ENCODE data around the gene DCTN3. TPM values are rescaled to one million over a fixed set of nuclear protein-coding genes. Genes with fewer than 3 reads are reported as not detected.
A peak's percentile ranks its signal among the peaks of the same experiment; 100 is the strongest.

The DCTN3 gene
- total RNA-seq, 1 donor, result 84.0 TPM

- Histone ChIP-seq H3K79me2 (ENCODE audit: insufficient read depth, low read length) (peaks cover 17% of the 10 kb centered on the region), H3K4me3 (ENCODE audit: insufficient read depth, low read length) (peak within 1 kb of the TSS; percentile 69), H3K27me3 (ENCODE audit: insufficient read depth, low read length) (no peaks in the 10 kb centered on the region), H3K27ac (ENCODE audit: low read depth, low read length) (peak within 1 kb of the TSS; percentile 64), H2AFZ (ENCODE audit: low read length) (peak within 1 kb of the TSS; percentile 77), H3K4me1 (ENCODE audit: insufficient read depth, low read length) (peaks cover 49% of the 10 kb centered on the region), H3K4me2 (ENCODE audit: insufficient read depth, low read length) (peak within 1 kb of the TSS; percentile 98), H4K20me1 (ENCODE audit: insufficient read depth, low read length) (peaks cover 12% of the 10 kb centered on the region), H3K9me3 (ENCODE audit: low read depth, low read length) (no peaks in the 10 kb centered on the region), H3K36me3 (ENCODE audit: insufficient read depth, low read length) (peaks cover 21% of the 10 kb centered on the region)
- TF ChIP-seq CTCF (IDR thresholded peaks at IDR 0.05; ENCODE audit: extremely low read depth, low read depth, low read length), result no peak
- peak; percentile 96 for DNase-seq (ENCODE audit: insufficient read length, low spot score, missing footprints)
Measured at GRCh38 chr9:34651876-34652601, 31.7 kb upstream of the DCTN3 start, which contains the start of gene IL11RA. TSS of gene IL11RA (plus strand) at chr9:34652185. CDS start at chr9:34655218, 3,033 bp downstream.

GRCh38 chr9:34651321-34651720 is 31.0 kb upstream of the DCTN3 start:
- Histone ChIP-seq H3K27me3 (ENCODE audit: insufficient read depth, low read length) (no peaks in the 10 kb centered on the region), H3K27ac (ENCODE audit: low read depth, low read length) (peak overlapping the region; percentile 64), H2AFZ (ENCODE audit: low read length) (peak overlapping the region; percentile 77), H4K20me1 (ENCODE audit: insufficient read depth, low read length) (peaks cover 12% of the 10 kb centered on the region), H3K79me2 (ENCODE audit: insufficient read depth, low read length) (peaks cover 19% of the 10 kb centered on the region), H3K9me3 (ENCODE audit: low read depth, low read length) (no peaks in the 10 kb centered on the region), H3K36me3 (ENCODE audit: insufficient read depth, low read length) (peaks cover 21% of the 10 kb centered on the region), H3K4me2 (ENCODE audit: insufficient read depth, low read length) (peak overlapping the region; percentile 98), H3K4me1 (ENCODE audit: insufficient read depth, low read length) (peaks cover 51% of the 10 kb centered on the region), H3K4me3 (ENCODE audit: insufficient read depth, low read length) (peak overlapping the region; percentile 69)
- TF ChIP-seq CTCF (IDR thresholded peaks at IDR 0.05; ENCODE audit: extremely low read depth, low read depth, low read length), result no peak
- DNase-seq (ENCODE audit: insufficient read length, low spot score, missing footprints), result no peak

GRCh38 chr9:34650816-34651215 is 30.5 kb upstream of the DCTN3 start:
- H3K4me3 ChIP-seq (ENCODE audit: insufficient read depth, low read length), result peak overlapping the region; percentile 69
- DNase-seq (ENCODE audit: insufficient read length, low spot score, missing footprints), result no peak
- no peak for TF ChIP-seq CTCF (IDR thresholded peaks at IDR 0.05; ENCODE audit: extremely low read depth, low read depth, low read length)

GRCh38 chr9:34648673-34649072 is 28.4 kb upstream of the DCTN3 start:
- H3K27me3 ChIP-seq (ENCODE audit: insufficient read depth, low read length), result no peaks in the 10 kb centered on the region
- H3K9me3 ChIP-seq (ENCODE audit: low read depth, low read length), result no peaks in the 10 kb centered on the region
- no peak overlapping the region for H2AFZ ChIP-seq (ENCODE audit: low read length)
- TF ChIP-seq CTCF (IDR thresholded peaks at IDR 0.05; ENCODE audit: extremely low read depth, low read depth, low read length), result no peak
- H3K4me3 ChIP-seq (ENCODE audit: insufficient read depth, low read length), result no peak overlapping the region
- peaks cover 12% of the 10 kb centered on the region for H4K20me1 ChIP-seq (ENCODE audit: insufficient read depth, low read length)
- H3K79me2 ChIP-seq (ENCODE audit: insufficient read depth, low read length), result peaks cover 19% of the 10 kb centered on the region
- peaks cover 21% of the 10 kb centered on the region for H3K36me3 ChIP-seq (ENCODE audit: insufficient read depth, low read length)
- DNase-seq (ENCODE audit: insufficient read length, low spot score, missing footprints), result no peak
- H3K4me1 ChIP-seq (ENCODE audit: insufficient read depth, low read length), result peaks cover 45% of the 10 kb centered on the region
- H3K4me2 ChIP-seq (ENCODE audit: insufficient read depth, low read length), result no peak overlapping the region
- no peak overlapping the region for H3K27ac ChIP-seq (ENCODE audit: low read depth, low read length)

More at GRCh38 chr9:34650816-34651215, 30.5 kb upstream of the DCTN3 start:
- Histone ChIP-seq H3K9me3 (ENCODE audit: low read depth, low read length) (no peaks in the 10 kb centered on the region), H3K36me3 (ENCODE audit: insufficient read depth, low read length) (peaks cover 21% of the 10 kb centered on the region), H3K4me1 (ENCODE audit: insufficient read depth, low read length) (peaks cover 55% of the 10 kb centered on the region), H3K4me2 (ENCODE audit: insufficient read depth, low read length) (peak overlapping the region; percentile 98), H3K79me2 (ENCODE audit: insufficient read depth, low read length) (peaks cover 19% of the 10 kb centered on the region), H3K27me3 (ENCODE audit: insufficient read depth, low read length) (no peaks in the 10 kb centered on the region), H2AFZ (ENCODE audit: low read length) (no peak overlapping the region), H3K27ac (ENCODE audit: low read depth, low read length) (peak overlapping the region; percentile 64), H4K20me1 (ENCODE audit: insufficient read depth, low read length) (peaks cover 12% of the 10 kb centered on the region)
